Measurements from ENCODE around the gene PLPP6. TPM values are rescaled to one million over a fixed set of nuclear protein-coding genes. Genes with fewer than 3 reads are reported as not detected.

PLPP6 gene
- total RNA-seq, 2 donors from 2014 or later, result 16.2 to 17.1 TPM

DNA sequence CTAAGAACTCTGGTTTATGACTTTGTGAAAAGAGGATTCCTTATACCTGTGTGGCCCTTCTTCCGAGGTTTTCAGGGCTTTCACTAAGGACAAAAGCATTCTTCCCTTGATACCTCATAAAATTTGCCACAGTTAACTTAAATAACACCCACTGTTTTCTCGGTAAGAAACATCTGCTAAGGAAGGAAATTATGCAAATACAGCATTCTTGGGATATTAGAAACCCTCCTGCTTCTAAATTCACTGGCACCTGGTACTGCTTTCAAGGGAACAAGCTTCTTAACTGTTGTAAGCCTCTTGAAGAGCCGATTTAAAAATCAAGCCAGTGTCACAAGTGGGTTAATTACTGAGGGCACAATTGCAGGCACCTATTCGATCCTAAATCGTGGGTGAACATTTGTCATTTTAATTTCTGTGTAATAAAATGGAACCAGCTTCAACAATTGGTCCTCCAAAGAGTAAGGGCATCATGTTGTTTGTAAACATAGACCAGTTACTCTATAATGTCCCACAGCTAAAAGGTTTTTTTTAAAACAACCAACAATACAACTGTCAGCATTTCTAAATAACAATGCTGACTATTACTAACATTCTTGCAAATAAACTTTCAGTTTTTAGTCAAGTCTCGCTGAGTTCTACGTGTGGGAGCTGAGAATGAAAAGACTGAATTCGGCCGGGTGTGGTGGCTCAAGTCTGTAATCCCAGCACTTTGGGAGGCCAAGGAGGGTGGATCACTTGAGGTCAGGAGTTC lies 52.3 kb downstream of the PLPP6 start:
- no peak overlapping the region for H3K27ac ChIP-seq
- intact Hi-C loops (cut with DNase I), result no loop called here
- WGBS, 2 donors, result 90 to 95% methylated on average over 9 of the region's 9 CpGs
- peaks cover 0 to 35% of the 10 kb centered on the region in 2 donors for H3K36me3 ChIP-seq (replicated peaks in 1 of 2; ENCODE audit: insufficient read depth in 1 of 2, low read depth in 2 of 2)
- H3K4me1 ChIP-seq, result no peaks in the 10 kb centered on the region
- no peak for ATAC-seq
- no peak for DNase-seq
- H3K27me3 ChIP-seq, result no peaks in the 10 kb centered on the region
- no peak overlapping the region for H3K4me3 ChIP-seq
- TF ChIP-seq, protein P1, sequence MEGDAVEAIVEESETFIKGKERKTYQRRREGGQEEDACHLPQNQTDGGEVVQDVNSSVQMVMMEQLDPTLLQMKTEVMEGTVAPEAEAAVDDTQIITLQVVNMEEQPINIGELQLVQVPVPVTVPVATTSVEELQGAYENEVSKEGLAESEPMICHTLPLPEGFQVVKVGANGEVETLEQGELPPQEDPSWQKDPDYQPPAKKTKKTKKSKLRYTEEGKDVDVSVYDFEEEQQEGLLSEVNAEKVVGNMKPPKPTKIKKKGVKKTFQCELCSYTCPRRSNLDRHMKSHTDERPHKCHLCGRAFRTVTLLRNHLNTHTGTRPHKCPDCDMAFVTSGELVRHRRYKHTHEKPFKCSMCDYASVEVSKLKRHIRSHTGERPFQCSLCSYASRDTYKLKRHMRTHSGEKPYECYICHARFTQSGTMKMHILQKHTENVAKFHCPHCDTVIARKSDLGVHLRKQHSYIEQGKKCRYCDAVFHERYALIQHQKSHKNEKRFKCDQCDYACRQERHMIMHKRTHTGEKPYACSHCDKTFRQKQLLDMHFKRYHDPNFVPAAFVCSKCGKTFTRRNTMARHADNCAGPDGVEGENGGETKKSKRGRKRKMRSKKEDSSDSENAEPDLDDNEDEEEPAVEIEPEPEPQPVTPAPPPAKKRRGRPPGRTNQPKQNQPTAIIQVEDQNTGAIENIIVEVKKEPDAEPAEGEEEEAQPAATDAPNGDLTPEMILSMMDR (IDR thresholded peaks at IDR 0.05), result no peak
- TF ChIP-seq POLR2A (IDR thresholded peaks at IDR 0.05), result no peak
- H3K9me3 ChIP-seq, result no peaks in the 10 kb centered on the region

Other genes starting within 250 kb of the PLPP6 start
- 1 to 10 TPM; 2.6 to 5.2 TPM for gene SLC1A1, start 171.8 kb upstream of the PLPP6 start, total RNA-seq
- gene SPATA6L, start 4.2 kb downstream of the PLPP6 start, total RNA-seq, result 10 to 100 TPM in 1 of 2 donors, 1 to 10 TPM in 1; 3.6 to 10.9 TPM
- gene CDC37L1, start 17.3 kb downstream of the PLPP6 start, total RNA-seq, result 1 to 10 TPM; 7.9 to 9.9 TPM
- 10 to 100 TPM; 46.4 to 47.5 TPM for gene AK3, start 78.9 kb downstream of the PLPP6 start, total RNA-seq
- 10 to 100 TPM; 27.0 to 49.4 TPM for gene RCL1, start 130.7 kb downstream of the PLPP6 start, total RNA-seq